ENCODE data around the gene SLC9B2.

DNA sequence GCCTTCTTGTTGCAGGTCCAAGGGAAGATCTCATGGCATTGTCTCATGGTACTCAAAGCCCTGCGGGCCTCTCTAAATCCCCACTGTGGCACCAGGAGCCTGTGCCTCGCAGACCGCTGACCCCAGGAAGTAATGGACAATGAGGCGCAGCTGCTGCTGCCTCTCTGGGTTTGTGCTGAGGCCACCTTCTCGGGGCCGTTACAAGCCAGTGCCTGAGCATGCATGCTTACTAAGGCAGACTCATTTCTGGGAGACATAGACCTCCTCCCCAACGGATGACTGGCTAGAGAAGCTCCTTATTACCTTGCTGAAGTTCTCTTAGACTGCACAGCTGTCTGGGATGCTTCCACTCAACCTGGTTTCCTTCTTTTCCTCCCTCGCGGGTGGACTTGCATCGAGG, 21.8 kb upstream of the SLC9B2 start:
- TF ChIP-seq, protein P1, sequence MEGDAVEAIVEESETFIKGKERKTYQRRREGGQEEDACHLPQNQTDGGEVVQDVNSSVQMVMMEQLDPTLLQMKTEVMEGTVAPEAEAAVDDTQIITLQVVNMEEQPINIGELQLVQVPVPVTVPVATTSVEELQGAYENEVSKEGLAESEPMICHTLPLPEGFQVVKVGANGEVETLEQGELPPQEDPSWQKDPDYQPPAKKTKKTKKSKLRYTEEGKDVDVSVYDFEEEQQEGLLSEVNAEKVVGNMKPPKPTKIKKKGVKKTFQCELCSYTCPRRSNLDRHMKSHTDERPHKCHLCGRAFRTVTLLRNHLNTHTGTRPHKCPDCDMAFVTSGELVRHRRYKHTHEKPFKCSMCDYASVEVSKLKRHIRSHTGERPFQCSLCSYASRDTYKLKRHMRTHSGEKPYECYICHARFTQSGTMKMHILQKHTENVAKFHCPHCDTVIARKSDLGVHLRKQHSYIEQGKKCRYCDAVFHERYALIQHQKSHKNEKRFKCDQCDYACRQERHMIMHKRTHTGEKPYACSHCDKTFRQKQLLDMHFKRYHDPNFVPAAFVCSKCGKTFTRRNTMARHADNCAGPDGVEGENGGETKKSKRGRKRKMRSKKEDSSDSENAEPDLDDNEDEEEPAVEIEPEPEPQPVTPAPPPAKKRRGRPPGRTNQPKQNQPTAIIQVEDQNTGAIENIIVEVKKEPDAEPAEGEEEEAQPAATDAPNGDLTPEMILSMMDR (IDR thresholded peaks at IDR 0.05; ENCODE audit: insufficient read depth, low read depth, low read length): no peak
- TF ChIP-seq EZH2 (IDR thresholded peaks at IDR 0.05; ENCODE audit: insufficient read depth, low read length): no peak
